Stimulated activated CD8-positive, alpha-beta memory T cell treated with anti-CD3 and anti-CD28 coated beads, Interleukin-2, amount 100 ng/mL, for 1 hour (primary cell): ENCODE measurements around the gene SH2D1B.
"Not testable (repeated sequence)": the region's sequence is repeated elsewhere in the genome, so short reads cannot be mapped to it uniquely, and the experiment has no call there.

Source experiments
- DNase-seq, 2 donors: peaks; one replicate each; pipeline ENCODE4 v3.0.0-alpha.2; 2020; ENCODE audit warnings: low read depth in 2 of 2

SH2D1B gene

DNA sequence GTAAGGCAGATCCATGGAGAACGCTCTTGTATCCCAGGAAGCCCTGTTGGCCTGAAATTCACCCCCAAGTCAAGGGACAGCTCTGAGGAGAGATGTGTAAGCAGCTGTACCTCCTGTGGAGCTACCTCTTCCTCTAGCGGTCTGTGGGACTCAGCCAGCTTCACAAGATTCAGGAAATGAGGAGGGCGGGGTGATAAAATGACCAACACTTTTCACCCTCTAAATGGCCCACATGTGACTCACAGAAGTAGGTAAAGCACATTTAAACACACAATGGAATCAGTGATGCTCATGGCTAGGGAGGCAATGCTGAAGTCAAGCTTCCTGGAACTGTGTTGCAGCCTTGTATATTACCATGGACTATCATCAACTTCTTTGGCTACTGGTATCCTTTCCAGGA is at the start of gene SH2D1B:
Gene SH2D1B (minus strand): TSS at position 135 of the 400 bp plus-strand sequence. CDS start 120 bp downstream, at position 15.
- DNase-seq, result peak in 1 of 2 donors; percentile 15

- DNase-seq, result no peak
These were observed 46.3 kb upstream of the SH2D1B start for GRCh38 chr1:162458236-162458635.

- DNase-seq, result no peak
These were observed 44.4 kb upstream of the SH2D1B start for GRCh38 chr1:162456323-162456722.

DNA sequence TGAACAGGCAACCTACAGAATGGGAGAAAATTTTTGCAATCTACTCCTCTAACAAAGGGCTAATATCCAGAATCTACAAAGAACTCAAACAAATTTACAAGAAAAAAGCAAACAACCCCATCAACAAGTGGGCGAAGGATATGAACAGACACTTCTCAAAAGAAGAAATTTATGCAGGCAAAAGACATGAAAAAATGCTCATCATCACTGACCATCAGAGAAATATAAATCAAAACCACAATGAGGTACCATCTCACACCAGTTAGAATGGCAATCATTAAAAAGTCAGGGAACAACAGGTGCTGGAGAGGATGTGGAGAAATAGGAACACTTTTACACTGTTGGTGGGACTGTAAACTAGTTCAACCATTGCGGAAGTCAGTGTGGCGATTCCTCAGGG is 42.4 kb upstream of the SH2D1B start:
- not testable (repeated sequence) for DNase-seq

DNA sequence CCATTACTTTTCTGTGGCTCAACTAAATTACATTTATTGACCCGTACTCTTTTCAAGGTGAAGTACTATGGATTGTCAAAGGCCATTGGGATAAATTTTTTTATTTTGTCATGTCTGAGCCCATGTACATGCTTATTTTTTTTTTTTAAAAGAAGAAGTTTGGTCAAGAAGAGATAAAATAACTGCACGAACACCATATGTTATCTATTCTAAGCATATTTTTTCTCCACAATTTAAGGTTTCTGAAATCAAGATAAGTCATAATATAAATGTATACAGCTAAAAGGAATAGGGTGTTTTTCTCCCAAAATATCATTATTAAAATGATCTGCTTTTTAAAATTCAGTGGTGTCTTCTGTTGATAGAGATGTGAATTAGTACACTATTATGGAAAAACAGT is 35.0 kb upstream of the SH2D1B start:
- no peak for DNase-seq

DNA sequence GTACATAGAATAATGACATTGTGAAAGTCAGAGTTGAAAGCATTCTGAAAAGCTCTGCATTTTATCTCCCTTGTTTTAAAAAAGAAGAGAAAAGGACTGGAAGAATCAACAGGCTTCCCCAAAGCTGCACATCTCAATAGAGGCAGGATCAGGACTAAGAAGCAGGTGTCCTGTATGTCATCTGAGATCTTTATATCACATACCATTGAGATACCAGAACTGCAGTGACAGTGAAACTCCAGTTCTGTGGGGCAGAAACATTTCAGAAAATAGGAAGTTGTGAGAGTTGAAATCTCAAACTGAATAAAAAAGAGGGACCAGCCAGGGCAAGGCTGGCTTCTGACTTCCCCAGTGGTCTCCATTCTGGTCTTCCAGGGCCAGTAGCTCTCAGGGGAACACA is 33.0 kb upstream of the SH2D1B start:
- no peak for DNase-seq

DNA sequence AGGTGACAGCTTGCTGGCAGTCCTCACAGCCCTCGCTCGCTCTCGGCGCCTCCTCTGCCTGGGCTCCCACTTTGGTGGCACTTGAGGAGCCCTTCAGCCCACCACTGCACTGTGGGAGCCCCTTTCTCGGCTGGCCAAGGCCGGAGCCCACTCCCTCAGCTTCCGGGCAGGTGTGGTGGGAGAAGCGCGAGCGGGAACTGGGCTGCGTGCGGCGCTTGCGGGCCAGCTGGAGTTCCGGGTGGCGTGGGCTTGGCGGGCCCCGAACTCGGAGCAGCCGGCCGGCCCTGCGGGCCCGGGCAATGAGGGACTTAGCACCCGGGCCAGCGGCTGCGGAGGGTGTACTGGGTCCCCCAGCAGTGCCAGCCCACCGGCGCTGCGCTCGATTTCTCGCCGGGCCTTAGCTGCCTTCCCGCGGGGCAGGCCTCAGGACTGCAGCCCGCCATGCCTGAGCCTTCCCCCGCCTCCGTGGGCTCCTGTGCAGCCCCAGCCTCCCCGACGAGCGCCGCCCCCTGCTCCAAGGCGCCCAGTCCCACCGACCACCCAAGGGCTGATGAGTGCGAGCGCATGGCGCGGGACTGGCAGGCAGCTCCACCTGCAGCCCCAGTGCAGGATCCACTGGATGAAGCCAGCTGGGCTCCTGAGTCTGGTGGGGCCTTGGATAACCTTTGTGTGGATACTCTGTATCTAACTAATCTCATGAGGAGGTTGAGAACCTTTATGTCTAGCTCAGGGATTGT is 21.2 kb upstream of the SH2D1B start:
- DNase-seq, result not testable (repeated sequence)

GRCh38 chr1:162430583-162430982 is 18.6 kb upstream of the SH2D1B start:
- DNase-seq, result no peak

GRCh38 chr1:162422662-162423375 is 10.9 kb upstream of the SH2D1B start:
- no peak for DNase-seq

GRCh38 chr1:162421258-162422164 is 9.6 kb upstream of the SH2D1B start:
- no peak for DNase-seq

- DNase-seq, result no peak
These were observed 8.2 kb upstream of the SH2D1B start for GRCh38 chr1:162420120-162420519.

GRCh38 chr1:162419450-162419931 is 7.6 kb upstream of the SH2D1B start:
- DNase-seq, result not testable (repeated sequence)

DNA sequence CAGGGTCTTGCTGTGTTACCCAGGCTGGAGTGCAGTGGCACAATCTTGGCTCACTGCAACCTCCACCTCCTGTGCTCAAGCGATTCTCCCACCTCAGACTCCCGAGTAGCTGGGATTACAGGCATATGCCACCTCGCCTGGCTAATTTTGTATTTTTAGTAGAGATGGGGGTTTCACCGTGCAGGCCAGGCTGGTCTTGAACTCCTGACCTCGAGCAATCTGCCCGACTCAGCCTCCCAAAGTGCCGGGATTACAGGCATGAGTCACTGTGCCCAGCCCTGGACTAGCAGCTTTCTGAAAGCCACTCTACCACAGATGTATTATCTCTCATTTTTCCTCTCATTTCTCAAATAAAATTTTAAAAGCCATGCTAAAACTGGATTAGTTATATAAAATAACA is 6.6 kb upstream of the SH2D1B start:
- not testable (repeated sequence) for DNase-seq

DNA sequence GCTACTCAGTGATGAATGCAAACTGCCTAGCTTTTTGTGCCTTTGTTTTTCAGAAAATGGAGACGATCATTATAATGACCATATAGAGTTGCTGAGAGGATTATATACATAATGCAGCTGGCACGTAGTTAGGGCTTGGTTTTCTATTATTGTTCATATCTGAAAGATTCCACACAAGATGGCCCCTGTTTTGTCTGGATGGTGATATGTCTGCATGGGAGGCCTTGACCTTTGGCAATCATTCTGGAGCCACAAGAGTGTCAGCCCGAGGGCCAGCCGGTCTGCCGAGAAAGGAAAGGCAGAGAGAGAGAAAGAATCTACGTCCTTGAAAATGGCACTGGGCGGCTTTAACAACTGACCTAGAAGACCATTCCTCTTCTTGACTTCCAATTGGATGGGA is 5.7 kb upstream of the SH2D1B start:
- DNase-seq, result no peak

DNA sequence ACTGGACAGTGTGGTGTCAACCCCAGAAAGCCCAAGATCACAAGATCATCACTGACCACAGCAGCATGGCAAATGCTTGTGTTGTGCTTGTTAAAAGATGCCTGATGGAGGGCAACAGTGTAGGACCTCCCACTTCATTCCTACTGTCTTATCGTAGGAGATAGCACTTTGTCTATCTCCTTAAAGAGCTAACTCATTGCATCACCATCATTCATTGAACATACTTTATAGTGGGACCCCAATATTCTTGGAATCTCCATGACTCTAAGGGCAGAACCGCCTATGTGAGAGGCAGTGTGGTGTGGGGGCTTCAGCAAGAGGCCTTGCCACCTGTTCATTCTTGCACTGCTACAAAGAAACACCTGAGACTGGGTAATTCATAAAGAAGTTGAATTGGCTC is 5.0 kb upstream of the SH2D1B start:
- no peak for DNase-seq

GRCh38 chr1:162416215-162416614 is 4.3 kb upstream of the SH2D1B start:
- no peak for DNase-seq

DNA sequence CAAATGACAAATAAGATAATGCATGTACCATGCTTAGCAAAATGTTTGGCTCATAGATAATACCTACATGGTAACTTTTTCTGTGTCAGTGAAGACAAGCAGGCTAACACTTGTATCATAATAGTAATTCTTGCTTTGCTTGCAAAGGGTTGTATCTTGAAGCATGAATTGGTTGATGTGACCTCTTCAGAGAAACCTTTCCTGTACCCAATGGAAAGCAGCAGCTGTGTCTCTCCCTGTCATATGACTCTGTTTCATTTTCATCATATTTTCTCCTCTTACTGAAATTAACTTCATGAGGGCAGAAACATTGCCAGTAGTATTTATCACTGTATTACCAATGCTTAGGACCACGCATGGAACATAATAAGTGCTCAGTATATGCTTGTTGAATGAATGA is 4.4 kb downstream of the SH2D1B start:
- DNase-seq, result no peak

GRCh38 chr1:162406811-162407210 is 5.1 kb downstream of the SH2D1B start:
- DNase-seq, result no peak

GRCh38 chr1:162405800-162406199 is 6.1 kb downstream of the SH2D1B start:
- DNase-seq, result no peak

DNA sequence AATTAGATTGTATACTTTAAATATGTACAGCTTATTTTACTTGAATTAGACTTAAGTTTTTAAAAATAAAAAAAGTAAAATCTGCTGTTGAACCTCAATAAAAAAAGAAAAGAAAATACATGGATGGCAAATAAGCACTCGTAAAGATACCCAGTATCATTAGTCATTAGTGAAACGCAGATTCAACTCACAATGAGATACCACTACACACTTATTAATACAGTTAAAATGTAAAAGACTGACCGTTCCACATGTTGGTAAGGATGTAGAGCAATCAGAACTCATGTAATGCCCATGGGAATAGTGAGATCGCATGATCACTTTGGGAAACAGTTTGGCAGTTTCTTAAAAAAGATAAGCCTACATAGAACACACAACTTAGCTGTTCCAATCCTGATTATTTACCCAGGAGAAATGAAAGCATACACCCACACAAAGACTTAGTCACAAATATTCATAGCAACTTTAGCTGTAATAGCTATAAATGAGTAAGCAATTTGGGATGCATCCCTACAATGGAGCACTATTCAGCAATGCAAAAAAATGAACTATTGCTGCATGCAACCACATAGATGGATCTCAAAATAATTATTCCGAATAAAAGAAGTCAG is 7.3 kb downstream of the SH2D1B start:
- no peak for DNase-seq

DNA sequence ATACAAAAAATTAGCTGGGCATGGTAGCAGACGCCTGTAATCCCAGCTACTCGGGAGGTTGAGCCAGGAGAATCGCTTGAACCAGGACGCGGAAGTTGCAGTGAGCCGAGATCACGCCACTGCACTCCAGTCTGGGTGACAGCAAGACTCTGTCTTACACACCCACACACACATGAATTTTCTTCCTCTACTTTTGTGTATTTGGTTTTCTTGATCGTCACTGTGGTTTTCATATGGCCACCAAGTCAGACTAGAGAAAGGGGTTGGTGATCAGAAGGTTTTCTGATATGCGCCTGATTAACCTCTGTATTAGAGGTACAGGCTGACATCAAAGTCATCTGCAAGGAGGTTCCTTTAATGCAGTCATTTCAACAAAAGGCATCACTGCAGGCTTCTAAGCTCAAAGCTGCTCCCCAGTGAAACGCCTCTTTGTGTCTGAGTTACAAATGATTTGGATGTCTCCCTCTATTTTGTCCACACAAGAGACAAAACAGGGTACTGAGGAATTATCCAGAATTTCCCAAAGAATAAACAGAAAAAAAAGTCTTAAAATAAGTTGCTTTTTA is 11.1 kb downstream of the SH2D1B start:
- no peak for DNase-seq
